Thyroid gland (tissue), 4 donors: Measurements from ENCODE around the gene CCDC157.
A peak's percentile ranks its signal among the peaks of the same experiment; 100 is the strongest.

Experiments used
- POLR2A ChIP-seq, 2 donors: fragments of 450-650 bp; IDR thresholded peaks; one replicate each; pipeline ENCODE4 v1.6.1; 2017; ENCODE audit warnings: antibody characterized with exemption in 2 of 2, mild to moderate bottlenecking in 2 of 2, moderate library complexity in 1 of 2
- TF ChIP-seq, protein P1 (sequence below), 6 experiments: fragments of 200-600 bp in 3 of 6; fragments of 450-650 bp in 3 of 6; sonication (generic) in 3 of 6; IDR thresholded peaks; one replicate each; pipeline ENCODE4 v1.5.1; 2016 to 2019; ENCODE audit warnings: antibody characterized with exemption in 6 of 6, mild to moderate bottlenecking in 2 of 6, inconsistent platforms in 1 of 6, moderate library complexity in 1 of 6

- TF ChIP-seq POLR2A (IDR thresholded peaks at IDR 0.05) = no peak
- TF ChIP-seq, protein P1, sequence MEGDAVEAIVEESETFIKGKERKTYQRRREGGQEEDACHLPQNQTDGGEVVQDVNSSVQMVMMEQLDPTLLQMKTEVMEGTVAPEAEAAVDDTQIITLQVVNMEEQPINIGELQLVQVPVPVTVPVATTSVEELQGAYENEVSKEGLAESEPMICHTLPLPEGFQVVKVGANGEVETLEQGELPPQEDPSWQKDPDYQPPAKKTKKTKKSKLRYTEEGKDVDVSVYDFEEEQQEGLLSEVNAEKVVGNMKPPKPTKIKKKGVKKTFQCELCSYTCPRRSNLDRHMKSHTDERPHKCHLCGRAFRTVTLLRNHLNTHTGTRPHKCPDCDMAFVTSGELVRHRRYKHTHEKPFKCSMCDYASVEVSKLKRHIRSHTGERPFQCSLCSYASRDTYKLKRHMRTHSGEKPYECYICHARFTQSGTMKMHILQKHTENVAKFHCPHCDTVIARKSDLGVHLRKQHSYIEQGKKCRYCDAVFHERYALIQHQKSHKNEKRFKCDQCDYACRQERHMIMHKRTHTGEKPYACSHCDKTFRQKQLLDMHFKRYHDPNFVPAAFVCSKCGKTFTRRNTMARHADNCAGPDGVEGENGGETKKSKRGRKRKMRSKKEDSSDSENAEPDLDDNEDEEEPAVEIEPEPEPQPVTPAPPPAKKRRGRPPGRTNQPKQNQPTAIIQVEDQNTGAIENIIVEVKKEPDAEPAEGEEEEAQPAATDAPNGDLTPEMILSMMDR (IDR thresholded peaks at IDR 0.05) = peak in 2 of 6 experiments; percentile 12 to 19
Measured at GRCh38 chr22:30327864-30328345, 28.9 kb upstream of the CCDC157 start.
